ENCODE measurements around the gene FTCD. TPM values are rescaled to one million over a fixed set of nuclear protein-coding genes. Genes with fewer than 3 reads are reported as not detected.

Gene FTCD
- total and polyA plus RNA-seq, 2 of the 8 experiments (the other 6 are each of a cell fraction or from before 2014, with no cell fraction given) = 3.3 to 4.9 TPM

DNA sequence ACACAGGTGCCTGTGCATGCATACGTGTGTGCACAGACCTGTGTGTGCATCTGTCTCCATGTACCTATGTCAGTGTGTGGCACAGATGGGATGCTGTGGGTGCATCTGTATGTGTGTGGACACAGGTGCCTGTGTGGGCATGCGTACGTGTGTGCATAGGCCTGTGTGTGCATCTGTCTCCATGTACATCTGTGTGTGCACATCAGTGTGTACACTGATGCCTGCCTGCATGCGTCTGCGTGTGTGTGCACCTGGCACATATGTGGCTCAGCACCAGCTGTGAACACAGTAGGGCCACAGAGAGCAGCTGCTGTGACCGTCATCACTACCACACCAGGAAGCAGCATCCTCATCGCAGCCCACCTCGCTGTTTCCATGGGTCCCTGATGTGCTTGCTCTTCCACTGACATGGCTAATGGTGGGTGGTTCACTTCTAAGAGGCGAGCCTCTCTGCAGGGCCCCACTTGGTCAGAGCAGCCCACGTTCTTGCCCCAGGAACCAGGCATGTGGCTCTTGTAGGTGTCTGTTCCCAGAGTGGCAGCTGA lies 38.5 kb upstream of the FTCD start (continued):
- TF ChIP-seq PHF8 (conservative IDR thresholded peaks at IDR 0.05; ENCODE audit: low read depth, low read length) (no peak), TEAD4 (IDR thresholded peaks at IDR 0.05; ENCODE audit: low read depth, low read length) (no peak), SAP30 (IDR thresholded peaks at IDR 0.05; ENCODE audit: insufficient read depth, insufficient replicate concordance, low read length) (no peak), POLR2AphosphoS5 (IDR thresholded peaks at IDR 0.05; ENCODE audit: low read depth, low read length) (no peak)

Measured in H1 (cell line).